Lower leg skin (tissue), 4 donors: ENCODE data around the gene GRIFIN. TPM values are rescaled to one million over a fixed set of nuclear protein-coding genes. Genes with fewer than 3 reads are reported as not detected.

ENCODE experiments used
- DNase-seq, 2 donors: peaks; one replicate each; pipeline ENCODE4 v3.0.0-alpha.2; 2019; ENCODE audit warnings: low spot score in 2 of 2
- H3K4me3 ChIP-seq: fragments of 200-600 bp; sonication (generic); 2 replicates; pipeline ENCODE4 v1.5.1; 2017; ENCODE audit warnings: mild to moderate bottlenecking, low read depth; ENCODE audit not compliant: poor library complexity, severe bottlenecking
- CTCF ChIP-seq, 3 donors: fragments of 450-650 bp; IDR thresholded peaks; one replicate each; pipeline ENCODE4 v1.5.1; 2016; ENCODE audit warnings: antibody characterized with exemption in 3 of 3, mild to moderate bottlenecking in 3 of 3, moderate library complexity in 2 of 3
- POLR2A ChIP-seq, 2 donors: fragments of 450-650 bp; IDR thresholded peaks; one replicate each; pipeline ENCODE4 v1.6.1; 2016 to 2017; ENCODE audit warnings: antibody characterized with exemption in 2 of 2, mild to moderate bottlenecking in 1 of 2, moderate library complexity in 1 of 2
- WGBS, 2 donors: methylation state at CpG; one replicate each; pipeline ENCODE4 v1.1.5; 2018; 5-methylcytosine and 5-hydroxymethylcytosine counted together
- intact Hi-C: fragments of 100-400 bp; cut with DNase I; formaldehyde crosslinking; loops from one replicate; pipeline ENCODE4 v1.15.0; 2023; ENCODE audit warnings: low total_unique reads
- total RNA-seq, 4 donors: library from RNA; depleted of rRNA; stranded (reverse); fragments of >200 nt; gene quantifications; one replicate each; pipeline ENCODE4 v1.1.0, GENCODE V29; 2016

GRIFIN gene
- total RNA-seq, 4 donors from 2014 or later: not detected

- DNase-seq: peak in 1 of 2 donors; percentile 88
- H3K4me3 ChIP-seq: peak overlapping the region; percentile 24
- TF ChIP-seq CTCF (IDR thresholded peaks at IDR 0.05): no peak
- no peak for TF ChIP-seq POLR2A (IDR thresholded peaks at IDR 0.05)
- WGBS, 2 donors: 14 to 15% methylated on average over 11 to 17 of the region's 17 CpGs
- intact Hi-C loops: no loop called here
Measured at GRCh38 chr7:2521952-2522591, 45.9 kb upstream of the GRIFIN start.

GRCh38 chr7:2521341-2521745, 45.1 kb upstream of the GRIFIN start:
- intact Hi-C loops: no loop called here
- H3K4me3 ChIP-seq: peak overlapping the region; percentile 24
- 21 to 33% methylated on average over 3 to 12 of the region's 21 CpGs for WGBS, 2 donors
- TF ChIP-seq CTCF (IDR thresholded peaks at IDR 0.05) (no peak), POLR2A (IDR thresholded peaks at IDR 0.05) (no peak)
- no peak for DNase-seq

GRCh38 chr7:2520761-2521290, 44.6 kb upstream of the GRIFIN start:
- DNase-seq: no peak
- 6 to 12% methylated on average over 11 to 12 of the region's 12 CpGs for WGBS, 2 donors
- H3K4me3 ChIP-seq: peak overlapping the region; percentile 47
- TF ChIP-seq POLR2A (IDR thresholded peaks at IDR 0.05) (no peak), CTCF (IDR thresholded peaks at IDR 0.05) (no peak)
- intact Hi-C loops: no loop called here

GRCh38 chr7:2520131-2520760, 44.0 kb upstream of the GRIFIN start:
- DNase-seq: peak in 1 of 2 donors; percentile 89
- TF ChIP-seq CTCF (IDR thresholded peaks at IDR 0.05) (no peak), POLR2A (IDR thresholded peaks at IDR 0.05) (no peak)
- intact Hi-C loops: no loop called here
- WGBS, 2 donors: 2 to 4% methylated on average over 13 to 29 of the region's 37 CpGs
- H3K4me3 ChIP-seq: peak overlapping the region; percentile 47

- peak in 1 of 2 donors; percentile 96 for DNase-seq
Measured at GRCh38 chr7:2519119-2519930, 43.1 kb upstream of the GRIFIN start, which contains the start of gene LFNG. TSS of gene LFNG (plus strand) at chr7:2519774. CDS start at chr7:2519862, 88 bp downstream.

More at GRCh38 chr7:2519119-2519930, 43.1 kb upstream of the GRIFIN start, which contains the start of gene LFNG:
- intact Hi-C loops: no loop called here
- TF ChIP-seq POLR2A (IDR thresholded peaks at IDR 0.05) (peak in 1 of 2 donors; percentile 61), CTCF (IDR thresholded peaks at IDR 0.05) (no peak)
- 0% methylated on average over 20 to 28 of the region's 95 CpGs for WGBS, 2 donors
- H3K4me3 ChIP-seq: peak within 1 kb of the TSS; percentile 47
